ENCODE measurements around the gene HERC4. TPM values are rescaled to one million over a fixed set of nuclear protein-coding genes. Genes with fewer than 3 reads are reported as not detected.

HERC4 gene
- total RNA-seq, 2 donors from 2014 or later = 53.8 to 60.1 TPM

DNA sequence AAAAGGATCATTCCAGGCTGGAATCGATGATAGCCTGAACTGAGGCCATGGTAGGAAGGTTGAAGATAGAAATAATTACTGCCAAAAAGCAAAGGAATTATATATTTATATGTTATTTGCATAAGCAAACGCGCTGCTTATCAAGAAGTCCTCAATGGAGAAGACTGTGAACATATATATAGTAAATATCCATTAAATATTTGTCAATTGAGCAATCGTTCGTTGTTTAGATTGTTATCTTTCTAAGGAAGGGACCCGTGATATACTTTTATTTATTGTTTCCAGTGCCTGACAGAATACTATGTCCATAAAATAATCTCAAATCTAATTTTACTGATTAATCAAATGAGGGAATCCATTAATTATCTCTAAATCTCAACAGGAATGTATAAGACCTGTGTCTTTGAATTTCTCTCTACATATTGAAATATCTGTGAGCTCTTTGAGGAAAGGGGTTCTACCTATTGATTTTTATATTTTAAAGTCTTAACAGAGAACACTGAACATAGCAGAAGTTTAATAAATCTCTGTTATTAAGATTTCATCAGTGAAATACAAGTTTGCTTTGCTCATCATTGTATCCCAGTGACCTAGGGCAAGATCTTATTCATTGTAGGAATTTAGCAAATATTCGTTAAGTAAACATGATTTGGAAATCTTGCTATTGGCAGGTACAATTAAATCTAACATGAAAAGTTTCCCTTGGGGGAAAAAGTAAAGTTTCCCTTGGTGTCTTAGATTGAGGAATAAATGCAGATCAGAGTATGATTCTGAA lies 12.0 kb upstream of the HERC4 start:
- Histone ChIP-seq H3K9ac (ENCODE audit: extremely low read depth, low read length, poor library complexity, severe bottlenecking) (no peak overlapping the region), H3K9me3 (ENCODE audit: control insufficient read depth, low read length) (no peaks in the 10 kb centered on the region), H3K27ac (ENCODE audit: low read depth, low read length) (no peak overlapping the region), H3K4me1 (ENCODE audit: control insufficient read depth, insufficient read depth, low read length) (no peaks in the 10 kb centered on the region), H3K36me3 (ENCODE audit: control insufficient read depth, insufficient read depth, low read length) (no peaks in the 10 kb centered on the region), H3K4me3 (ENCODE audit: low read length) (no peak overlapping the region), H3K27me3 (ENCODE audit: control insufficient read depth, insufficient read depth, low read length, poor library complexity, severe bottlenecking) (no peaks in the 10 kb centered on the region)
- Mint-ChIP-seq H3K9me3 (no peaks in the 10 kb centered on the region), H3K27me3 (ENCODE audit: insufficient read depth) (no peaks in the 10 kb centered on the region), H3K36me3 (ENCODE audit: low read depth) (no peaks in the 10 kb centered on the region), H3K4me1 (peaks cover 15% of the 10 kb centered on the region), H3K4me3 (no peak overlapping the region), H3K27ac (no peak overlapping the region)
- 75 to 92% methylated on average over 1 to 5 of the region's 7 CpGs for WGBS, 2 experiments (ENCODE audit: insufficient coverage in 1 of 2, insufficient read length in 1 of 2)
- TF ChIP-seq, protein P1, sequence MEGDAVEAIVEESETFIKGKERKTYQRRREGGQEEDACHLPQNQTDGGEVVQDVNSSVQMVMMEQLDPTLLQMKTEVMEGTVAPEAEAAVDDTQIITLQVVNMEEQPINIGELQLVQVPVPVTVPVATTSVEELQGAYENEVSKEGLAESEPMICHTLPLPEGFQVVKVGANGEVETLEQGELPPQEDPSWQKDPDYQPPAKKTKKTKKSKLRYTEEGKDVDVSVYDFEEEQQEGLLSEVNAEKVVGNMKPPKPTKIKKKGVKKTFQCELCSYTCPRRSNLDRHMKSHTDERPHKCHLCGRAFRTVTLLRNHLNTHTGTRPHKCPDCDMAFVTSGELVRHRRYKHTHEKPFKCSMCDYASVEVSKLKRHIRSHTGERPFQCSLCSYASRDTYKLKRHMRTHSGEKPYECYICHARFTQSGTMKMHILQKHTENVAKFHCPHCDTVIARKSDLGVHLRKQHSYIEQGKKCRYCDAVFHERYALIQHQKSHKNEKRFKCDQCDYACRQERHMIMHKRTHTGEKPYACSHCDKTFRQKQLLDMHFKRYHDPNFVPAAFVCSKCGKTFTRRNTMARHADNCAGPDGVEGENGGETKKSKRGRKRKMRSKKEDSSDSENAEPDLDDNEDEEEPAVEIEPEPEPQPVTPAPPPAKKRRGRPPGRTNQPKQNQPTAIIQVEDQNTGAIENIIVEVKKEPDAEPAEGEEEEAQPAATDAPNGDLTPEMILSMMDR (conservative IDR thresholded peaks at IDR 0.05) = no peak
- no peak for DNase-seq

DNA sequence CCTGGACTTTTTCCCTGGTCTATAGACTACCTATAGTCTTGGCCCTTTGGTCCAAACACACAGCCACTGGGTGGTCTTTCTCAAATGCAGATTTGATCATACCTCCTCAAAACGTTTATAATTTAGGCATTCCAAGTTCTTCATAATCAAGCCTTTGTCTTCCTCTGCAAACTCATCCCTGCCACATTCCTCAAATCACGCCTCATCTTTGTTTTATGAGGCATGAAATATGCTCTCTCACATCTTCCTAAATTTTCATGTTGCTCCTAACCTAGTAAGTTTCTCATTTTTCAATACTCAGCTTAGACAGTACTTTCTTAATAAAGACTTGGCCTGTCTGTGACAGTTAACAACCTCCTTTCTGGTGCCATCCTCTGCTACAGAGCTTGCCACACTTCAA lies 10.9 kb upstream of the HERC4 start:
- H3K27ac ChIP-seq (ENCODE audit: low read depth, low read length) = no peak overlapping the region
- H3K4me3 ChIP-seq (ENCODE audit: low read length) = no peak overlapping the region
- no peaks in the 10 kb centered on the region for H3K9me3 ChIP-seq (ENCODE audit: control insufficient read depth, low read length)
- no peaks in the 10 kb centered on the region for H3K36me3 Mint-ChIP-seq (ENCODE audit: low read depth)
- no peak for DNase-seq
- WGBS, 2 experiments (ENCODE audit: insufficient coverage in 1 of 2, insufficient read length in 1 of 2) = 69 to 75% methylated on average over 2 of the region's 2 CpGs
- H3K4me1 ChIP-seq (ENCODE audit: control insufficient read depth, insufficient read depth, low read length) = no peaks in the 10 kb centered on the region
- no peaks in the 10 kb centered on the region for H3K27me3 ChIP-seq (ENCODE audit: control insufficient read depth, insufficient read depth, low read length, poor library complexity, severe bottlenecking)
- H3K27ac Mint-ChIP-seq = no peak overlapping the region
- H3K4me3 Mint-ChIP-seq = no peak overlapping the region
- no peaks in the 10 kb centered on the region for H3K9me3 Mint-ChIP-seq
- H3K4me1 Mint-ChIP-seq = peaks cover 15% of the 10 kb centered on the region
- no peak overlapping the region for H3K9ac ChIP-seq (ENCODE audit: extremely low read depth, low read length, poor library complexity, severe bottlenecking)
- TF ChIP-seq, protein P1 (conservative IDR thresholded peaks at IDR 0.05) = no peak
- H3K36me3 ChIP-seq (ENCODE audit: control insufficient read depth, insufficient read depth, low read length) = no peaks in the 10 kb centered on the region
- H3K27me3 Mint-ChIP-seq (ENCODE audit: insufficient read depth) = no peaks in the 10 kb centered on the region

DNA sequence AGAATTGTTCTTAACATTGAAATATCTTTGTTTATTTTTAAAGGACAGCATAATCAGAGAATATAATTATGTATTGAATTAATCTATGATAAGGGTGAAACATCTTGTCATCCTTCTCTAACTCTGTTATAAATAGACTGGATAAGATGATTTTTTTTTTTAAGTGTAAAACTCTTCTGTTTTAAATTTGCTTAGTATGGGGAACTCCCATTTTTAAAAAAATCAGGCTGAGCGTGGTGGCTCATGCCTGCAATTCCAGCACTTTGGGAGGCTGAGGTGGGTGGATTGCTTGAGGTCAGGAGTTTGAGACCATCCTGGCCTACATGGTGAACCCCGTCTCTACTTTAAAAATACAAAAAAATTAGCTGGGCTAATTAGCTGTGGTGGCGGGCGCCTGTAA lies 9.4 kb upstream of the HERC4 start:
- WGBS, 2 experiments (ENCODE audit: insufficient coverage in 1 of 2, insufficient read length in 1 of 2) = 93 to 96% methylated on average over 3 to 4 of the region's 4 CpGs
- Mint-ChIP-seq H3K4me1 (peaks cover 15% of the 10 kb centered on the region), H3K9me3 (no peaks in the 10 kb centered on the region), H3K4me3 (no peak overlapping the region), H3K27ac (no peak overlapping the region), H3K36me3 (ENCODE audit: low read depth) (no peaks in the 10 kb centered on the region), H3K27me3 (ENCODE audit: insufficient read depth) (no peaks in the 10 kb centered on the region)
- H3K4me1 ChIP-seq (ENCODE audit: control insufficient read depth, insufficient read depth, low read length) = no peaks in the 10 kb centered on the region
- H3K9ac ChIP-seq (ENCODE audit: extremely low read depth, low read length, poor library complexity, severe bottlenecking) = no peak overlapping the region
- DNase-seq = no peak
- H3K36me3 ChIP-seq (ENCODE audit: control insufficient read depth, insufficient read depth, low read length) = no peaks in the 10 kb centered on the region
- no peaks in the 10 kb centered on the region for H3K9me3 ChIP-seq (ENCODE audit: control insufficient read depth, low read length)
- H3K27ac ChIP-seq (ENCODE audit: low read depth, low read length) = no peak overlapping the region
- H3K27me3 ChIP-seq (ENCODE audit: control insufficient read depth, insufficient read depth, low read length, poor library complexity, severe bottlenecking) = no peaks in the 10 kb centered on the region
- no peak overlapping the region for H3K4me3 ChIP-seq (ENCODE audit: low read length)
- TF ChIP-seq, protein P1 (conservative IDR thresholded peaks at IDR 0.05) = no peak
